Hematopoietic multipotent progenitor cell (in vitro differentiated cells): Measurements from ENCODE around the gene SYNCRIP. TPM values are rescaled to one million over a fixed set of nuclear protein-coding genes. Genes with fewer than 3 reads are reported as not detected.

Source experiments
- small RNA-seq: library from RNA; depleted of rRNA; stranded (forward); fragments of <200 nt; gene quantifications from one replicate; pipeline ENCODE3, GENCODE V24; 2012
- total RNA-seq: library from RNA; depleted of rRNA; stranded (reverse); fragments of >200 nt; gene quantifications from one replicate; pipeline ENCODE4 v1.2.3, GENCODE V29; 2012

SYNCRIP gene
- total RNA-seq, 1 donor: 26.4 TPM

Small RNA genes lying within 50 kb of the gene (small RNA-seq; reads per million reads assigned to genes)
- gene SNORD50B: not detected

Other genes with a start within 250 kb of the SYNCRIP start
- gene NT5E, start 192.8 kb downstream of the SYNCRIP start, total RNA-seq: under 0.01 TPM
- gene SNX14, start 49.0 kb downstream of the SYNCRIP start, total RNA-seq: 49.8 TPM